OCI-LY1 (cell line): ENCODE measurements around the gene CLDN12.

ENCODE experiments used
- H2AFZ ChIP-seq: fragments of 200-600 bp; sonication (generic), shearing (Covaris generic); 2 replicates; pipeline ENCODE4 v1.6.0; 2014; ENCODE audit warnings: antibody characterized with exemption, mild to moderate bottlenecking, low read length
- H3F3A ChIP-seq: fragments of 200-600 bp; sonication (generic), shearing (Covaris generic); 2 replicates; pipeline ENCODE4 v1.6.0; 2014; ENCODE audit warnings: mild to moderate bottlenecking, antibody characterized with exemption, low read length, moderate library complexity; ENCODE audit not compliant: insufficient read depth
- H3K27ac ChIP-seq: fragments of 200-600 bp; sonication (generic); 2 replicates; pipeline ENCODE4 v1.5.1; 2014; ENCODE audit warnings: low read length, mixed run types, mild to moderate bottlenecking, low read depth; ENCODE audit not compliant: poor library complexity, severe bottlenecking
- H3K27me3 ChIP-seq: fragments of 200-600 bp; sonication (generic); 2 replicates; pipeline ENCODE4 v1.6.0; 2014; ENCODE audit warnings: antibody characterized with exemption, mild to moderate bottlenecking, low read length, moderate library complexity; ENCODE audit not compliant: insufficient read depth
- H3K36me3 ChIP-seq: fragments of 200-600 bp; sonication (generic); 2 replicates; pipeline ENCODE4 v1.6.1; 2014; ENCODE audit warnings: mild to moderate bottlenecking, antibody characterized with exemption, low read length, moderate library complexity, mixed read lengths; ENCODE audit not compliant: insufficient read depth
- H3K4me1 ChIP-seq: fragments of 200-600 bp; sonication (generic); 2 replicates; pipeline ENCODE4 v1.5.1; 2014; ENCODE audit warnings: mild to moderate bottlenecking, low read length, moderate library complexity; ENCODE audit not compliant: insufficient read depth, severe bottlenecking
- H3K4me2 ChIP-seq: fragments of 200-600 bp; sonication (generic), shearing (Covaris generic); 2 replicates; pipeline ENCODE4 v1.6.1; 2014; ENCODE audit warnings: low read length
- H3K4me3 ChIP-seq: fragments of 200-600 bp; sonication (generic); 2 replicates; pipeline ENCODE4 v1.5.1; 2014; ENCODE audit warnings: low read length, low read depth, mild to moderate bottlenecking, mixed read lengths; ENCODE audit not compliant: poor library complexity, severe bottlenecking
- H3K79me2 ChIP-seq: fragments of 200-600 bp; shearing (Covaris generic); 2 replicates; pipeline ENCODE4 v1.6.1; 2016; ENCODE audit warnings: mixed run types, low read length, mixed read lengths; ENCODE audit not compliant: insufficient read depth
- H3K9ac ChIP-seq: fragments of 200-600 bp; sonication (generic), shearing (Covaris generic); 2 replicates; pipeline ENCODE4 v1.6.1; 2014; ENCODE audit warnings: mild to moderate bottlenecking, low read length, mixed read lengths
- H3K9me2 ChIP-seq: fragments of 200-600 bp; sonication (generic), shearing (Covaris generic); 2 replicates; pipeline ENCODE4 v1.6.1; 2014; ENCODE audit warnings: low read depth, mild to moderate bottlenecking, low read length, mixed read lengths
- H3K9me3 ChIP-seq: fragments of 200-600 bp; shearing (Covaris generic); 2 replicates; pipeline ENCODE4 v1.6.1; 2014; ENCODE audit warnings: low read length, mixed read lengths
- H4K20me1 ChIP-seq: fragments of 200-600 bp; sonication (generic), shearing (Covaris generic); 2 replicates; pipeline ENCODE4 v1.6.0; 2016; ENCODE audit warnings: mild to moderate bottlenecking, low read length; ENCODE audit not compliant: insufficient read depth
- CTCF ChIP-seq: fragments of 200-600 bp; sonication (generic), shearing (Covaris generic); IDR thresholded peaks from 2 replicates; pipeline ENCODE4 v1.5.1; 2017; ENCODE audit warnings: mild to moderate bottlenecking, antibody characterized with exemption, low read length, moderate library complexity, mixed read lengths
- EZH2 ChIP-seq: fragments of 200-600 bp; sonication (generic), shearing (Covaris generic); IDR thresholded peaks from 2 replicates; pipeline ENCODE4 v1.8.0; 2017; ENCODE audit warnings: borderline replicate concordance, mixed run types, mild to moderate bottlenecking, antibody characterized with exemption, low read length, moderate library complexity, mixed read lengths

Gene CLDN12

GRCh38 chr7:90384433-90384832, 18.8 kb upstream of the CLDN12 start:
- Histone ChIP-seq H3K4me3 (no peak overlapping the region), H3K9me2 (no peaks in the 10 kb centered on the region), H4K20me1 (no peaks in the 10 kb centered on the region), H3K36me3 (peaks cover 72% of the 10 kb centered on the region), H2AFZ (no peak overlapping the region), H3F3A (no peaks in the 10 kb centered on the region), H3K9me3 (0 out of 2 replicates have a peak, but pooled peaks cover 4% of the 10 kb centered on the region), H3K27ac (no peak overlapping the region), H3K9ac (no peak overlapping the region), H3K4me2 (no peak overlapping the region), H3K27me3 (no peaks in the 10 kb centered on the region), H3K79me2 (no peaks in the 10 kb centered on the region), H3K4me1 (no peaks in the 10 kb centered on the region)
- TF ChIP-seq EZH2 (no peak), CTCF (no peak)

GRCh38 chr7:90387470-90388240, 15.6 kb upstream of the CLDN12 start:
- Histone ChIP-seq H3K4me1 (no peaks in the 10 kb centered on the region), H3K9me2 (no peaks in the 10 kb centered on the region), H3K79me2 (no peaks in the 10 kb centered on the region), H3K36me3 (peaks cover 40% of the 10 kb centered on the region), H2AFZ (no peak overlapping the region), H3K4me3 (no peak overlapping the region), H3K27ac (no peak overlapping the region), H3K9ac (no peak overlapping the region), H3K9me3 (peaks cover 3% of the 10 kb centered on the region; the same call in 1 of the 2 replicates), H3K27me3 (no peaks in the 10 kb centered on the region), H3F3A (no peaks in the 10 kb centered on the region), H4K20me1 (no peaks in the 10 kb centered on the region), H3K4me2 (no peak overlapping the region)
- TF ChIP-seq EZH2 (no peak), CTCF (no peak)

- Histone ChIP-seq H3F3A (no peaks in the 10 kb centered on the region), H3K4me1 (no peaks in the 10 kb centered on the region), H3K4me3 (no peak overlapping the region), H3K79me2 (no peaks in the 10 kb centered on the region), H4K20me1 (no peaks in the 10 kb centered on the region), H3K27ac (no peak overlapping the region), H3K9ac (no peak overlapping the region), H2AFZ (no peak overlapping the region), H3K36me3 (peaks cover 9% of the 10 kb centered on the region), H3K9me3 (peaks cover 6% of the 10 kb centered on the region; the same call in 1 of the 2 replicates), H3K9me2 (no peaks in the 10 kb centered on the region), H3K4me2 (no peak overlapping the region), H3K27me3 (no peaks in the 10 kb centered on the region)
- TF ChIP-seq CTCF, result no peak
- TF ChIP-seq EZH2, result no peak
Measured at GRCh38 chr7:90390926-90391325, 12.3 kb upstream of the CLDN12 start.
